PC-3 (cell line): ENCODE results near the gene CLASP1. TPM values are rescaled to one million over a fixed set of nuclear protein-coding genes. Genes with fewer than 3 reads are reported as not detected.

Experiments used
- ATAC-seq: fragments of 200-7000 bp; cut with Tn5 transposase; 2 replicates; pipeline ENCODE4 v1.9.1; 2020; ENCODE audit warnings: mild to moderate bottlenecking, moderate library complexity
- BruUV-seq: library from RNA; stranded (reverse); fragments of 400-500 nt; replicated peaks from 2 replicates; lab custom pipeline; 2021; lab: Mats Ljungman, UMichigan
- CTCF ChIA-PET: fragments of 300-600 bp; sonication (Branson Sonifier 250); formaldehyde crosslinking; loops from one replicate; lab custom pipeline; 2022; ENCODE audit warnings: antibody characterized with exemption; lab: Charles Lee
- POLR2A ChIA-PET: fragments of 300-600 bp; sonication (Branson Sonifier 250); formaldehyde crosslinking; loops from one replicate; lab custom pipeline; 2022; ENCODE audit warnings: antibody characterized with exemption; ENCODE audit not compliant: unreplicated experiment; lab: Charles Lee
- DNase-seq: peaks from one replicate; pipeline ENCODE4 v3.0.0-alpha.2; 2015
- H2AFZ ChIP-seq: fragments of 300-600 bp; sonication (generic); 2 replicates; pipeline ENCODE4 v1.6.0; 2016; ENCODE audit warnings: antibody characterized with exemption, low read length
- H3F3A ChIP-seq: fragments of 300-600 bp; sonication (generic); one replicate; pipeline ENCODE4 v1.6.0; 2017; ENCODE audit warnings: antibody characterized with exemption, low read length, control low read depth, mild to moderate bottlenecking; ENCODE audit not compliant: unreplicated experiment
- H3K27ac ChIP-seq: fragments of 300-600 bp; sonication (generic); 2 replicates; pipeline ENCODE4 v1.5.1; 2016; ENCODE audit warnings: mild to moderate bottlenecking, low read length
- H3K27me3 ChIP-seq: fragments of 300-600 bp; sonication (generic); 2 replicates; pipeline ENCODE4 v1.6.1; 2016; ENCODE audit warnings: low read length, mixed read lengths
- H3K36me3 ChIP-seq: fragments of 300-600 bp; sonication (generic); 2 replicates; pipeline ENCODE4 v1.6.1; 2016; ENCODE audit warnings: low read depth, mixed run types, low read length, mixed read lengths
- H3K4me1 ChIP-seq: fragments of 300-600 bp; sonication (generic); 2 replicates; pipeline ENCODE4 v1.5.1; 2016; ENCODE audit warnings: low read length; ENCODE audit not compliant: insufficient read depth
- H3K4me2 ChIP-seq: fragments of 300-600 bp; sonication (generic); 2 replicates; pipeline ENCODE4 v1.6.0; 2016; ENCODE audit warnings: low read length
- H3K4me3 ChIP-seq: fragments of 300-600 bp; sonication (generic); 2 replicates; pipeline ENCODE4 v1.5.1; 2016; ENCODE audit warnings: mild to moderate bottlenecking, low read length, mixed read lengths
- H3K79me2 ChIP-seq: fragments of 300-600 bp; sonication (generic); 2 replicates; pipeline ENCODE4 v1.6.1; 2017; ENCODE audit warnings: low read length, mixed read lengths
- H3K9ac ChIP-seq: fragments of 300-600 bp; sonication (generic); 2 replicates; pipeline ENCODE4 v1.6.0; 2016; ENCODE audit warnings: mild to moderate bottlenecking, low read length
- H3K9me2 ChIP-seq: fragments of 300-600 bp; sonication (generic); replicated peaks from 2 replicates; pipeline ENCODE4 v1.6.1; 2016; ENCODE audit warnings: mixed run types, low read length, mixed read lengths
- H3K9me3 ChIP-seq: fragments of 300-600 bp; sonication (generic); 2 replicates; pipeline ENCODE4 v1.6.1; 2016; ENCODE audit warnings: low read length, mixed read lengths
- H4K20me1 ChIP-seq: fragments of 300-600 bp; sonication (generic); 2 replicates; pipeline ENCODE4 v1.6.1; 2016; ENCODE audit warnings: low read length, mixed read lengths
- EZH2 ChIP-seq: fragments of 300-600 bp; sonication (generic); IDR thresholded peaks from one replicate; pipeline ENCODE4 v1.6.1; 2017; ENCODE audit warnings: antibody characterized with exemption, mild to moderate bottlenecking, low read length; ENCODE audit not compliant: unreplicated experiment
- EZH2phosphoT487 ChIP-seq: fragments of 300-600 bp; sonication (generic); IDR thresholded peaks from 2 replicates; pipeline ENCODE4 v1.6.1; 2018; ENCODE audit warnings: mild to moderate bottlenecking, antibody characterized with exemption, low read length, borderline replicate concordance
- intact Hi-C: fragments of 100-400 bp; cut with micrococcal nuclease; formaldehyde crosslinking; loops from 2 replicates; pipeline ENCODE4 v1.9.0; 2023
- total RNA-seq: library from RNA; depleted of rRNA; stranded (reverse); fragments of >200 nt; gene quantifications from 2 replicates; pipeline ENCODE4 v1.2.3, GENCODE V29; 2014
- TF ChIP-seq, protein P1 (sequence below): fragments of 300-600 bp; sonication (generic); conservative IDR thresholded peaks from 2 replicates; pipeline ENCODE4 v1.5.1; 2017; ENCODE audit warnings: antibody characterized with exemption, low read depth, mild to moderate bottlenecking, low read length

The CLASP1 gene
- total RNA-seq, 1 experiment from 2014 or later: 24.3 TPM

DNA sequence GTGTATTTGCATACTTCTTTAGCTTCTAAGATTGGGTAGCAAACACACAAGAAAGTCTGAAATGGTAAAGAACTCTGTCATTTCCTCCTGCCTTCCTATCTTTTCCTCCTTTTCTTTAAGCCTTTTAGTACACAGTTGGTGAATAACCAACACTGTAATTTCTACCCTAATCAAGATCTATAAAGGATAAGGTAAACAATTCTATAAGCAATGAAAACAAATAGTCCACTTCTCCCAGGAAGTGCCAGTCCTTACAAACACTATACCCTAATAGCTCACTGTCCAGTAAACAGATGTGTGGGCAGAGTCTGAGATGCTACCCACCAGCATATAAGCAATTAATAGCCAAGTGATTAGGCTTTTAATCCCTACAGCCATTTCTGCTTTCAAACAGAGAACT lies 283.2 kb downstream of the CLASP1 start:
- H3F3A ChIP-seq: peaks cover 12% of the 10 kb centered on the region
- H3K9me3 ChIP-seq: no peaks in the 10 kb centered on the region
- TF ChIP-seq EZH2phosphoT487 (no peak), EZH2 (no peak)
- TF ChIP-seq, protein P1, sequence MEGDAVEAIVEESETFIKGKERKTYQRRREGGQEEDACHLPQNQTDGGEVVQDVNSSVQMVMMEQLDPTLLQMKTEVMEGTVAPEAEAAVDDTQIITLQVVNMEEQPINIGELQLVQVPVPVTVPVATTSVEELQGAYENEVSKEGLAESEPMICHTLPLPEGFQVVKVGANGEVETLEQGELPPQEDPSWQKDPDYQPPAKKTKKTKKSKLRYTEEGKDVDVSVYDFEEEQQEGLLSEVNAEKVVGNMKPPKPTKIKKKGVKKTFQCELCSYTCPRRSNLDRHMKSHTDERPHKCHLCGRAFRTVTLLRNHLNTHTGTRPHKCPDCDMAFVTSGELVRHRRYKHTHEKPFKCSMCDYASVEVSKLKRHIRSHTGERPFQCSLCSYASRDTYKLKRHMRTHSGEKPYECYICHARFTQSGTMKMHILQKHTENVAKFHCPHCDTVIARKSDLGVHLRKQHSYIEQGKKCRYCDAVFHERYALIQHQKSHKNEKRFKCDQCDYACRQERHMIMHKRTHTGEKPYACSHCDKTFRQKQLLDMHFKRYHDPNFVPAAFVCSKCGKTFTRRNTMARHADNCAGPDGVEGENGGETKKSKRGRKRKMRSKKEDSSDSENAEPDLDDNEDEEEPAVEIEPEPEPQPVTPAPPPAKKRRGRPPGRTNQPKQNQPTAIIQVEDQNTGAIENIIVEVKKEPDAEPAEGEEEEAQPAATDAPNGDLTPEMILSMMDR: no peak
- intact Hi-C loops: no loop called here
- DNase-seq: no peak
- no peaks in the 10 kb centered on the region for H3K9me2 ChIP-seq
- BruUV-seq: no TSS peak
- H3K4me1 ChIP-seq: peaks cover 55% of the 10 kb centered on the region
- H4K20me1 ChIP-seq: no peaks in the 10 kb centered on the region
- no peak overlapping the region for H3K4me3 ChIP-seq
- peak overlapping the region; percentile 95 for H3K27ac ChIP-seq
- ATAC-seq: peak; percentile 30
- POLR2A ChIA-PET: no interaction called here
- no peaks in the 10 kb centered on the region for H3K27me3 ChIP-seq
- no peak overlapping the region for H2AFZ ChIP-seq
- H3K36me3 ChIP-seq: peaks cover 27% of the 10 kb centered on the region
- peak overlapping the region; percentile 6; the same call in 1 of the 2 replicates for H3K9ac ChIP-seq
- H3K4me2 ChIP-seq: no peak overlapping the region
- CTCF ChIA-PET: interaction anchor here (0.6 kb wide), 3 partner anchors 10 to 72 kb away, joined by 3 to 4 read pairs (median 4); no protein-coding TSS in a partner anchor
- H3K79me2 ChIP-seq: no peaks in the 10 kb centered on the region; the same call in 1 of the 2 replicates

DNA sequence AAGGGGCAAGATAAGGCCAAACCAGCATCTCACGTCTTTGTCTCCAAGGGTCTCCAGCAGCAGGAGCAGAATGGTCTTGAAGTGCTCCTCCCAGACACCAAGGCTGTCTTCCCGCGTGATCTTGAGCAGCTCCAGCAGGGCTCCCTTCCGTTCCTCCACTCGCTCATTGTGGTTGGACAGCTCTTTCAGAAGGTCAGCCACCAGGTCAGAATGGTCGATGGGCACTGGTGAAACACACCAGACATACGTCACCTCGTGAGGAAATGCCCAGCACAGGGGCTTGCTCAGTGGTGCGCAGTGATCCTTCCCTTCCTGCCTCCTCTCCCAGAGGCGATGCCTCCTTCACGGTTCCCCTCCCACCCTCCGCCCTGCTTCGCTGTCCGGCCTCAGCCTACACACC lies 284.2 kb downstream of the CLASP1 start:
- Histone ChIP-seq H3K9me3 (no peaks in the 10 kb centered on the region), H3K9me2 (no peaks in the 10 kb centered on the region), H3K4me1 (peaks cover 63% of the 10 kb centered on the region), H3K9ac (peak overlapping the region; percentile 79; the same call in 1 of the 2 replicates), H3K27ac (peak overlapping the region; percentile 95), H3K36me3 (peaks cover 27% of the 10 kb centered on the region), H3K79me2 (no peaks in the 10 kb centered on the region; the same call in 1 of the 2 replicates), H2AFZ (no peak overlapping the region), H4K20me1 (no peaks in the 10 kb centered on the region), H3F3A (peaks cover 12% of the 10 kb centered on the region), H3K4me2 (peak overlapping the region; percentile 66; the same call in 1 of the 2 replicates), H3K27me3 (no peaks in the 10 kb centered on the region), H3K4me3 (no peak overlapping the region)
- intact Hi-C loops: no loop called here
- CTCF ChIA-PET: no interaction called here
- no TSS peak for BruUV-seq
- POLR2A ChIA-PET: no interaction called here
- TF ChIP-seq EZH2phosphoT487 (no peak), EZH2 (no peak)
- TF ChIP-seq, protein P1: no peak
- no peak for ATAC-seq
- no peak for DNase-seq
